ENCODE measurements around the gene ZC3H14.

ZC3H14 gene

GRCh38 chr14:88551094-88551870 is 11.6 kb upstream of the ZC3H14 start:
- peak; percentile 52 for DNase-seq (ENCODE audit: low read depth, low spot score)

- no peak for DNase-seq (ENCODE audit: low read depth, low spot score)
Observed at GRCh38 chr14:88551980-88552431, 10.8 kb upstream of the ZC3H14 start.

DNA sequence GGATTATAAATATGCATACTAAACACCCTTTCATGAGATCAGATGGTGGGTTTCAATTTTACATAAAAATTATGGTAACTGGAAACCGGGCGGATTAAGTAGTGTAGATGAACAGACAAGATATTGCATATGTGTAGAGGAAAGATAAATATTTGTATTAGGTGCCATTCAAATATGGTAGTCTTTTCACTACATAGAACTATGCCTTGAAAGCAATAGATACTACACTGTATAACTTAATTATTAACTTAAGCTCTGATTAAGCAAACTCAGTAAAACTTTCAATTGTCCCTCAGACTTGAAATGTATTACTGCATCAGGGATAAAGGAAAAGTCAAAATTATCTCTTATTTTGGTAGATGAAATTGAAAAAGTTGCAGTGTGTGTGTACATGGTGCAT is 10.0 kb upstream of the ZC3H14 start:
- DNase-seq (ENCODE audit: low read depth, low spot score): no peak

DNA sequence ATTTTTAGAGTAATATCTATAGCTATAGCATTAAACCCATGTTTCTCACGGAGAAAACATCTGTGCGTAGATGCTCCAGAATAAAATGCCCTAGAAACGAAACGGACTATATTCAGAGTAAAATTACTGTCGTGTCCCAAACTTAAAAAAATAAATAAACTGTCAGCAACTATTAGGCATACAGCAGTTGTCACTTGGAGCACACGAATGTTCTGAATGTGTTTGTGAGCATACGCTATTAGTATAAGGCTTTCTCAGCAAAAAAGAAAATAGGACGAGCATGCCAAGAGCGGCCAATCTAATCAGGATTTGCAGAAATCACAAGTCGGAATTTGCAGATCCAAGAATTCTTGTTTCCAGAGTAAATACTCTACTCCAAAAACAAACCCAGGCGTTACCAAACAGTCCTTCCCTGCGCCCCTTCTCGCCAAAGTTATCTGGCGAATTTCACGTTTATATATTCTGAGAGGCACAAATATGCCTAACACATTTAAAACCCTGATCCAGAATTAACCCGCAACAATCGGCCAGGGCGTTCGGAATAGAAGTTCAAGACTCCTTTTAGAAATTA is 8.9 kb upstream of the ZC3H14 start:
- DNase-seq (ENCODE audit: low read depth, low spot score): no peak

DNA sequence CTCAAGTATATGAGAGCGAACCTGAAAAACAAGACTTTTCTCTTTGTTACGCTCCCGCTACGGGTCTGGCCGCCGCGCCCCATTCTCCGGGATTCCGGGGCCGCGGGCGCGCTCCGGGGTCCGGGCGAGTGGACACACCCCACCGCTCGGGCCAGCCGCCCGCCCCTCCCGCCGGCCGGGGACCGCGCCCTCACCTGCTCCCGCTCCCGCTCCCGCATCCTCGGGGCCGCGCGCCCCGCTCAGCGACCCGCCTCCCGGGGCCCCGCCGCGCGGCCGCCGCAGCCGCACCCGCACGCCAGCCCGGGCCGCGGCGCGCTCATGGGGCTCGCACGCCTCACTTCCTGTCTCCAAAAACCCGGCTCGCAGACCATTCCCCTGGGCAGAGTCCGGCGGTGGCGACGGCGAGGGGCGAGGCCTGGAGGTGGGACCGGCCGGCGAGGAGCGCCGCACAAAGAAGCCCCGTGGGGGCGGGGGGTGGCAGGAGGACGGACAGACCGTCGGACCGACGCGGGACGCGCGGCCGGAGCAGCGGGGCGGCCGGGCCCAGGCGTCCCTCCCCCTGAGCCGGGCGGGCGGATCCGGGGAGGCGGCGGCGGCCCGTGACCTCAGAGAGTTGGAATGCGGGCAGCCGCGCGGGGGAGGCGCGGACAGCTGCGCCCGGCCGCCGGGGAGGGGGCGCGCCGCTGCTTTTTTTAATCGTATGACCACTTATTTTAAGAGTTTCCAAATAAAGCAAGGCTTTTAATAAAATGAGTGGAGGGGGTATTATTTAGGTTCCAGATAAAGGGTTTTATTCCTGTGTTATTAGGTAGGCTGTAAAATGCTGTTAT is 8.2 kb upstream of the ZC3H14 start, which contains the start of gene PTPN21:
TSS of gene PTPN21 (minus strand) at position 551 of the 830 bp plus-strand sequence. CDS start 4,590 bp downstream, outside the sequence.
- no peak for DNase-seq (ENCODE audit: low read depth, low spot score)

DNA sequence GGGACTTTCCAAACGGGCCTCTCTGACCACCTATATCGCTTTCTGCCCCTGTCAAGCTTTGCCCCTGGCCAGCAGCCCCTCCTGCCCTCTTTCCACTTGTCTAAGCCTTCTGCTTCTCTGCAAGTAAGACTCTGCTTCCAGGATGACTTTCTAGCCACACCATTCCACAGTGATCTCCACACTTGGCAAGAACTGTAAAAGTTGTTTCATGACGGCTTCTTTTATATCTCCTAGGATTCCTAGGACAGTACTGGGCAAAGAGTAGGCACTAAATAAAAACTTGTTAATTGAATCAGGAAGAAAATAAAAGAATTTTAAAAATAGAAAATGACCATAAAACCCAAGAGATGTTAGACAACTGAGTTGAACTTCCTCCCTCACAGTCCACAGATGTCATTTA is 6.3 kb upstream of the ZC3H14 start:
- DNase-seq (ENCODE audit: low read depth, low spot score): no peak

- no peak for DNase-seq (ENCODE audit: low read depth, low spot score)
Observed at GRCh38 chr14:88559852-88560251, 3.0 kb upstream of the ZC3H14 start.

DNA sequence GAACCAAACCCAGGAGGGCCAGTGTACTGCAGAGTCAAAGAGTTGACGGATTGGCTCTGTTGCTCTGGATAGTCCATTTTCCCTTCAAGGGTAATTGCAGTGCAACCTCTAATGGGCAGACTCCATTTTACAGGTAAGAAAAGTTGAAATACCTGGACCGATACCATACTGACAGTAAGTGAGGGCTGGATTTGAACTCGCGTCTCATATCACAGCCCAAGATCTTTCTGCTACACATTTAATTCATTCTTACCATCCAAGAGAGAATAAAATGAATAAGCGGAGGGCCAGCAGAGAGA is 356 bp upstream of the ZC3H14 start:
- DNase-seq (ENCODE audit: low read depth, low spot score): no peak

DNA sequence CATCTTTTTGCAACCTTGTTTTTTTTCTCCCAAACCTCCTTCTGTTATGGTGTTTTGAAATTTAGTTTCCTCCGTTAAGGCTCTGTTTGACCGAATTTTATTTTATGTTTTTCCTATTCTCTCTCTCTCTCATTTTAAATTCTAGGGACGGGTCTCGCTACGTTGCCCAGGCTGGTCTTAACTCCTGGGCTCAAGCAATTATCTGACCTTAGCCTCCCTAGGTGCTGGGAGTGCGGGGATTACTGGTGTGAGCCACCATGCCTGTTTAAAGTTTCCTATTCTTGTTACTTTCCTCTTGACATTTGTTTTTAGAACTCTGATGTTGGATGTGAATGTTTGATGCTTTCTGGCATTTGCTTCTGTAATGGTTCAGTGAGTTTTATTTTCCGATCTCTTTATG is 1.0 kb downstream of the ZC3H14 start:
- DNase-seq (ENCODE audit: low read depth, low spot score): no peak

DNA sequence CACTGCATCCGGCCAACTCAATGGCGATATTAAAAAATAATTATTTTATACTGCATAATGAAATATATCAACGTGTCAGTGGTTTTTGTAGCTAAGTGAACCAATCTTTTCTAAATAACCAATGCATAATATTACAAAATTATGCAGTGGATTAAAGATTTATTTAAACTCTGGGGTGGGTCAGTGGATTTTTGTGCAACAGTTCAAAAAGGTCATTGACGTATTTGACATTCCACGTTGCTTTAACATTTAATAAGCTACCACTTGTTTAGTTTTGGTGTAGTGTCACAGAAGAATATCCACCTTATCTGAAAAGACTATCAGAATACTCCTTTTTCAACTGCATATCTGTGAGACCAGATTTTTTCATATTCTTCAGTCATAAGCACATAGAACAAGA is 2.6 kb downstream of the ZC3H14 start:
- DNase-seq (ENCODE audit: low read depth, low spot score): no peak

- DNase-seq (ENCODE audit: low read depth, low spot score): no peak
Observed at GRCh38 chr14:88568196-88568595, 5.4 kb downstream of the ZC3H14 start.

GRCh38 chr14:88572117-88572516 is 9.3 kb downstream of the ZC3H14 start:
- no peak for DNase-seq (ENCODE audit: low read depth, low spot score)

DNA sequence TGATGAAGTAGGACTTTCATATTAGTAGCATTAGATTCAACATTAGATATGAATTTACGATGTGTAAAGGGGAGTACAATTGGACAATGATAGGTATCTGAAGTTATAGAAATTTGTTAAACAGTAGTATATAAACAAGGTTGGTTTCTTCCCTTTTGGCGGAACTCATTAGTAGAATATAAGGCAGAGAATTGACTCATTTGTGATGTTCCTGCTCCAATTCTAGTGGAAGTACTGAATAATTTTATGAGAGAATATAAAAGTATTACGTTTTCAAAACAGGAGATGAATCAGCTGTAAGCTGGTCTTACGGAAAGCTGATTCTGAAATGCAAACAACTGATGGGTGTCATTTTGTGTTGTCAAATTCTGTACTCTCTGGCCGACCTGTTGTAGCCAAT is 13.4 kb downstream of the ZC3H14 start:
- DNase-seq (ENCODE audit: low read depth, low spot score): no peak

DNA sequence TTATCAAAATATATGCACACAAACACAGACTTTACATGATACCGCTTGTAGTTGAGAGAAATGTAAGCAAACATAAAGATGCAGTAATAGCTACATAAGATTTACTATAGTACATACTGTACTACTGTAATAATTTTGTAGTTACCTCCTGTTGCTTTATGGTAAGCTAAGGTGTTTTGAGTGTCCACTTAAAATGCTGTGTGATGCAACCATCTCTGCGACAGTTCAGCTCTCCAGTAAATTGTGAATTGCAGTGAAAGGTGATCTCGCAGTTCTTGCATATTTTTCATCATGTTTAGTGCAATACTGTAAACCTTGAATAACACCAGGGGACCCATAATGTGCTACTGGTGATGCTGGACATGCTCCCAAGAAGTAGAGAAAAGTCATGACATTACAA is 21.6 kb downstream of the ZC3H14 start:
- DNase-seq (ENCODE audit: low read depth, low spot score): no peak

DNA sequence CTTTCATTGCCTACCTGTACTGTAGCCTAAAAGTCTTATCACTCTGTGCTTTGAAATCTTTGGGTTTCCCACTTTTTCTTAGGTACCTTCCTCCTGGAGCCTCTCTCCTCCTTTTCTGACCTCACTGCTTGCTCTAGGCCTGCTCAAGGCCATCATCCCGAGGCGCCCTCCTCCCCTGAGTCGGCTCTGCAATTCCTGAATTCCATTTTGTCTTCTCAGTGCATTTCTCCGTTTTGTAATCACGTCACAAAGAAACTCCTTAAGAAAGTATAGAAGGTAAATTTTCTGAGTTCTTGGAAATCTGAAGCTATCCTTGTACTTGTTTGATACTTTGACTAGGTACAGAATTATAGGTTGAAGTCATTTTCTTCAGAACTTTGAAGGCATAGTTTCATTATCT is 25.2 kb downstream of the ZC3H14 start:
- no peak for DNase-seq (ENCODE audit: low read depth, low spot score)

DNA sequence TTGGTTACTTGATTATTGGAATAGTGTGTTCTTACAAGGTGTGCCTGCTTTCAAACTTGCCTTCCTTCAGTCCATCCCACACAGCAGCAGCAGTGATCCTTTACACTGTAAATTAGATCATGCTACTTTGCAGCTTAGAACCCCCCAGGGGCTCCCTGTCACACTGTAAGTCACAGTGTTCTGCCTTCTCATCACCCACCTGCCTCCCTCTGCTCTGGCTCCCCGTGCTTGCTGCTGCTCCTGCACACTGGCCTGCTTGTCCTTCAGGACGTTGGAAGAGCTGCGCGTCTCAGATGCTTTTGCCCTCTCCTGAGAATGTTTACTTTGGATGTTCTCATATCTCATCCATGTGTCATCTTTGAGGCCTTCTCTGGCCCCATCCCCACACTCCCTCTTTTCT is 27.3 kb downstream of the ZC3H14 start:
- no peak for DNase-seq (ENCODE audit: low read depth, low spot score)

GRCh38 chr14:88592031-88592430 is 29.2 kb downstream of the ZC3H14 start:
- no peak for DNase-seq (ENCODE audit: low read depth, low spot score)

DNA sequence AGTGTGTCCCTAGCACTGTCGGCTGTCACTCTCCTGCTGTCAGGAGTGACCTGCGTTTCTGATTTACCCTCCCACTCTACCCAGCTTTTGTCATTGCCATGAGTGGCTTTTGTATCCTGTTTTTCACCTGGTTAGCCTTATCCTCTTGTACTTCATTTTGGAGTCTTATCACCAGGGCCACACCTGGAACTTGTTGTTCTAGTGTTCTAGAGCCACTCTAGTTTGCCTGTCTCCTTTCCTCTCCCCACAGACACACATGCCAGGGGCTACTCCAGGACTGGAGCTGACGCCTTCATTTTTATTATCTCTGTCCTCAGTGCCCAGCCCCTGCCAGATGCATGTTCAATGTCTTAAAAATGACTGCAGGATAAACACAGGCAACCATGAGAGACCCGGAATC is 34.2 kb downstream of the ZC3H14 start:
- DNase-seq (ENCODE audit: low read depth, low spot score): no peak

DNA sequence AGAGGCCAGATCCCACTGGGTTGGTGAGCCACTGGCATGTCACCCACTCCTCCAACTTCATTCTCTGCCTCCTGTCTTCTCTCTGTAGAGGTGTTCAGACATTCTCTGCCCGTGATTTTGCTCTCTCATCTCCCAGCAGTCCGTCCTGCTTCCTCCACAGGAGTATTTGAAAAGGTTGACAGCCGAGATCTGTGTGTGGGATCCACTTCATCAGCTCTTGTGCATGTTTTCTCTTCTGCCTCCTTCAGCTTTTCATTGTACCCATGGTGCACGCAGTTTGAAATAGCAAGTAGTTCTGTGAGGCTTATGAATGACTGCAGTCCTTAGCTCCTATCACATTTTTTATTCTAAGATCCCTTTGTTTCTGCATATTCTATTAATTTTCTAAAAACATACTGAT is 34.8 kb downstream of the ZC3H14 start:
- DNase-seq (ENCODE audit: low read depth, low spot score): no peak

GRCh38 chr14:88598097-88598675 is 35.3 kb downstream of the ZC3H14 start:
- DNase-seq (ENCODE audit: low read depth, low spot score): no peak

DNA sequence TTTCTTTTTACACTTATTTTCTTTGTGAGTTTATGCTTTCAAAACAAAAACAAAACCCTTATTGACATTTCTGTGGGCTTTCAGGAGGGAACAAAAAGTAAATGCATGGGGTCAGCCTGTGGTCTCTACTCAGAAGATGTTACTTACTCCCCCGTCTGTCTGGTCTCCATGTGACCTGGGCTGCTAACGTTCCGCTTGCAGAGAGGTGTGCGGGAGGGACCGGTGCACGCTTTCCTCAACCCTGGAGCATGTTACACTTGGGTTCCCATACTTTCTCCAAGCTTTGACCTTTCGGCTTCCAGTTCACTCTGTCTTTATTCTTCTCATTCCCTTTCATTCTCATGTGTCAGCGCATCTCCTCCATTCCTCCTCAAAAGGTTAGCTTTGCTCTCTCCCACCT is 36.5 kb downstream of the ZC3H14 start:
- DNase-seq (ENCODE audit: low read depth, low spot score): no peak

DNA sequence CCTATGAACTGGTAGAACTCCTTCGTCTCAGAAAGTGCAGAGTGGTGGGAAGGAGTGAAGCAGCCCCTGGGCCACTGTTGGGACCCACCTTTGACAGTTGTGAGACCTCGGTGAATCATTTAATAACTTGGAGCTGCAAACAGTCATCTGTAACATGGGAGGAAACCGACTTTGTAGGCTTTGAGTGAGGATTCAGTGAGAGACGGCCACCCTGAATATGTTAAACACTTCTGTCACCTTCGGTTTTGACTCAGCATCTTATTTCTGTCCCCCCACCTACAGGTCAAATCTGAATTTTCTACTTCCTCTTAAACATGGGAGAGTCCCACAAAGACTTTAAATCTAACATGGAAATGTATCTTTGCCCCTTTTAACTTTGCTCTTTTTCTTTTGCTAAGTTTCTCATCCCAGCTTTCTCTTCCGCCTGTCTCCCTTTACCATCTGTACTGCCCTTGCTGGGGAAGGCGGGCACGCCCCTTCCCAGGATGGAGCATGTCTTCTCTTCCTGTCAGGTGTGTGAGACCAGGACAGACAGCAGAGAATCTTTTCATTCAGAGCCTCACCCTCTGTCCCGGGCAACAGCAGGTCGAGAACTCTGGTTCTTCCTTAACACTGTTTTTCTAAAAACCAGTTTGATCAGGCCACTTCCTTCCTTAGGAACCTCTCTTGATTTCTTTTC is 37.1 kb downstream of the ZC3H14 start:
- DNase-seq (ENCODE audit: low read depth, low spot score): no peak

All from brain pericyte (primary cell).